Activated effector memory CD4-positive, alpha-beta T cell treated with anti-CD3 and anti-CD28 coated beads, Interleukin-2, amount 50 U/mL, for 16 hours (primary cell): Measurements from ENCODE around the gene SLC45A2.
"Not testable (repeated sequence)": the region's sequence is repeated elsewhere in the genome, so short reads cannot be mapped to it uniquely, and the experiment has no call there.

Experiments
- DNase-seq: peaks from one replicate; pipeline ENCODE4 v3.0.0-alpha.2; 2020

SLC45A2 gene

GRCh38 chr5:33906248-33906647 is 78.2 kb downstream of the SLC45A2 start:
- not testable (repeated sequence) for DNase-seq

GRCh38 chr5:33905381-33905780 is 79.1 kb downstream of the SLC45A2 start:
- DNase-seq, result no peak

DNA sequence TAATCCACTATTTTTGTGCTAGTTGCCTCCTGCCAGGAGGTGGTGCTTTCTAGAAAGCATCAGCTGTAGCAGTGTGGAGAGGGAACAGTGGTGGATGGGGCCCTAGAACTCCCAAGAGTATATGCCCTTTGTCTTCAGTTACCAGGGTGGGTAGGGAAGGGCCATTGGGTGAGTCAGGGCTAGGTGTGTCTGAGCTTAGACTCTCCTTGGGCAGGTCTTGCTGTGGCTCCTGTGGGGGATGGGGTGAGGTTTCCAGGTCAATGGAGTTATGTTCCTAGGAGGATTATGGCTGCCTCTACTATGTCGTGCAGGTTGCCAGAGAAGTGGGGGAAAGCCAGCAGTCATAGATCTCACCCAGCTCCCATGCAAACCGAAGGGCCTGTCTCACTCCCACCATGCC is 81.4 kb downstream of the SLC45A2 start:
- DNase-seq, result no peak

GRCh38 chr5:33901156-33901555 is 83.3 kb downstream of the SLC45A2 start:
- no peak for DNase-seq
